ENCODE results near the gene HSF5.

The HSF5 gene

GRCh38 chr17:58487589-58488427 is at the start of gene HSF5:
Gene HSF5 (minus strand): TSS chr17:58488408. CDS start chr17:58488274, 134 bp downstream.
- H3K4me3 ChIP-seq (ENCODE audit: low read depth, low read length): peak within 1 kb of the TSS; percentile 26
- peak; percentile 4 for DNase-seq (ENCODE audit: low read depth)
- TF ChIP-seq CTCF (conservative IDR thresholded peaks at IDR 0.05; ENCODE audit: low read depth, low read length): no peak

GRCh38 chr17:58537266-58537665 is 49.1 kb upstream of the HSF5 start:
- TF ChIP-seq CTCF (conservative IDR thresholded peaks at IDR 0.05; ENCODE audit: low read depth, low read length): no peak
- H3K4me3 ChIP-seq (ENCODE audit: low read depth, low read length): no peak overlapping the region
- no peak for DNase-seq (ENCODE audit: low read depth)

- no peak overlapping the region for H3K4me3 ChIP-seq (ENCODE audit: low read depth, low read length)
- DNase-seq (ENCODE audit: low read depth): no peak
- TF ChIP-seq CTCF (conservative IDR thresholded peaks at IDR 0.05; ENCODE audit: low read depth, low read length): no peak
Observed at GRCh38 chr17:58536542-58536941, 48.3 kb upstream of the HSF5 start.

- no peak for TF ChIP-seq CTCF (conservative IDR thresholded peaks at IDR 0.05; ENCODE audit: low read depth, low read length)
- H3K4me3 ChIP-seq (ENCODE audit: low read depth, low read length): no peak overlapping the region
- peak; percentile 29 for DNase-seq (ENCODE audit: low read depth)
Observed at GRCh38 chr17:58535431-58535830, 47.2 kb upstream of the HSF5 start.

- peak; percentile 72 for DNase-seq (ENCODE audit: low read depth)
- H3K4me3 ChIP-seq (ENCODE audit: low read depth, low read length): no peak overlapping the region
- TF ChIP-seq CTCF (conservative IDR thresholded peaks at IDR 0.05; ENCODE audit: low read depth, low read length): no peak
Observed at GRCh38 chr17:58534901-58535421, 46.8 kb upstream of the HSF5 start.

- TF ChIP-seq CTCF (conservative IDR thresholded peaks at IDR 0.05; ENCODE audit: low read depth, low read length): peak; percentile 25
- H3K4me3 ChIP-seq (ENCODE audit: low read depth, low read length): no peak overlapping the region
- DNase-seq (ENCODE audit: low read depth): no peak
Observed at GRCh38 chr17:58534331-58534730, 46.1 kb upstream of the HSF5 start.
